Heart right ventricle (tissue), 16 donors: ENCODE data around the gene SMOC1. TPM values are rescaled to one million over a fixed set of nuclear protein-coding genes. Genes with fewer than 3 reads are reported as not detected.

Experiments used
- ATAC-seq, 8 donors: fragments of 200-7000 bp; cut with Tn5 transposase; one replicate each; pipeline ENCODE4 v1.9.1; 2020; ENCODE audit warnings: mild to moderate bottlenecking in 8 of 8, moderate library complexity in 8 of 8, moderate number of reproducible peaks in 1 of 8
- DNase-seq, 2 donors: peaks; one replicate each; pipeline ENCODE4 v3.0.0-alpha.2; 2020
- H3K27ac ChIP-seq, 10 donors: fragments of 200-600 bp; sonication (generic) in 2 of 10; one replicate each; pipeline versions ENCODE4 v1.5.0 to v1.8.0; 2020 to 2022; ENCODE audit warnings: mild to moderate bottlenecking in 3 of 10
- H3K27me3 ChIP-seq, 7 donors: fragments of 200-600 bp; one replicate each; pipeline ENCODE4 v1.8.0; 2021 to 2022; ENCODE audit warnings: mild to moderate bottlenecking in 2 of 7
- H3K36me3 ChIP-seq, 9 donors: fragments of 200-600 bp; sonication (generic) in 1 of 9; one replicate each; pipeline versions ENCODE4 v1.5.0 to v1.8.0; 2020 to 2022; ENCODE audit warnings: mild to moderate bottlenecking in 2 of 9
- H3K4me1 ChIP-seq, 9 donors: fragments of 200-600 bp; sonication (generic) in 1 of 9; one replicate each; pipeline versions ENCODE4 v1.5.0 to v1.8.0; 2020 to 2022; ENCODE audit warnings: mild to moderate bottlenecking in 4 of 9
- H3K4me3 ChIP-seq, 10 donors: fragments of 200-600 bp; sonication (generic) in 2 of 10; one replicate each; pipeline versions ENCODE4 v1.5.0 to v1.8.0; 2020 to 2022; ENCODE audit warnings: mild to moderate bottlenecking in 7 of 10, moderate library complexity in 2 of 10
- H3K9me3 ChIP-seq, 11 donors: fragments of 200-600 bp in 10 of 11; sonication (generic) in 2 of 11; one replicate each; pipeline versions ENCODE4 v1.5.0 to v1.8.0; 2013 to 2022; ENCODE audit warnings: mild to moderate bottlenecking in 2 of 11, control low read depth in 1 of 11, moderate library complexity in 1 of 11
- WGBS, 2 donors: extraction: QIAGEN DNeasy Blood & Tissue Kit; methylation state at CpG; one replicate each; pipeline ENCODE4 v1.1.7; 2013; ENCODE audit warnings: inconsistent platforms in 1 of 2; 5-methylcytosine and 5-hydroxymethylcytosine counted together
- intact Hi-C, 10 donors: fragments of 100-400 bp; cut with DNase I; formaldehyde crosslinking; loops; one replicate each; pipeline versions ENCODE4 v1.11.1 to v1.14.2; 2022
- polyA plus RNA-seq, 2 donors: library from polyadenylated mRNA; stranded (reverse); fragments of 200-250 nt; gene quantifications; one replicate each; pipeline ENCODE4 v1.2.3, GENCODE V29; 2013
- total RNA-seq, 10 donors: library from RNA; stranded (reverse); fragmentation: NEBNext Ultra II Directional in 3 of 10; extraction: Animal tissue kit (Norgen Biotek cat#: 25700) in 3 of 10; gene quantifications; one replicate each; pipeline versions ENCODE4 v1.2.1 to v1.2.4, GENCODE V29; 2021 to 2023
- TF ChIP-seq, protein P1 (sequence below), 9 donors: fragments of 200-600 bp; sonication (generic) in 2 of 9; IDR thresholded peaks; one replicate each; pipeline versions ENCODE4 v1.5.0 to v1.8.0; 2021 to 2022; ENCODE audit warnings: antibody characterized with exemption in 9 of 9, mild to moderate bottlenecking in 5 of 9, moderate library complexity in 1 of 9
- donor health status: Arrhythmogenic right ventricular cardiomyopathy.
- donor health status: ischemic (EF 13 %, LVEDD 7.1; RV severe dilation, severe dysfunction).
- donor health status: healthy with polysubstance abuse.
- donor health status: DM: no; HTN: yes; CAD: no.
- donor health status: DM: no; HTN: no; CAD: no.
- donor health status: ischemic (EF 25% LVEDD 6.9; RV normal size, moderate dysfunction).
- donor health status: ischemic (EF 25% LVEDD 5.7; RV mildly dilated, moderate dysfunction).
- donor health status: healthy.
- donor health status: DM: yes; HTN: yes; CAD: no.
- donor health status: Ischemic cardiomyopathy.
- donor health status: ischemic (EF 35%, LVEDD 5.7; RV mildly dilated, moderate dysfunction).
- donor health status: nonischemic (EF 11% LVEDD 7.7; RV severe dilation, severe dysfunction).
- donor health status: DM: yes; HTN: yes; CAD: no.
- donor health status: PGD.
- donor health status: ischemic (EF 29% LVEDD 5.4; RV normal size, mild dysfunction).
- donor health status: nonischemic (EF 23%, LVEDD 6.1; RV moderate dilation, normal function).

The SMOC1 gene
- total and polyA plus RNA-seq, 12 donors, result 0.15 to 6.8 (median 1.3) TPM

DNA sequence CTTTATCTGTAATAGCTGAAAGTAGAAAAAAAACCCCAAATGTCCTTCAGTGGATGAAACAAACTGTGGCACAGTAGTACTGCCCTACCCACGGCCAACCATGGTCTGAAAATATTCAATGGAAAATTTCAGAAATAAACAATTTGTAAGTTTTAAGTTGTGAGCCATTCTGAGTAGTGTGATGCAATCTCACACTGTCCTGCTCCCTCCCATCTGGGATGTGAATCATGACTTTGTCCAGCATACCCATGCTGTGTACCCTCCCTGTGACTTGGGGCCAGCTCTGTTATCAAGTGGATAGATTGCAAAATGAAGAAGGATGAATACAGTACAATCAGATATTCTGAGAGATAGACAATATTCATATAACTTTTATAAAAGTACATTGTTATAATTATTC, 106.2 kb downstream of the SMOC1 start:
- TF ChIP-seq, protein P1, sequence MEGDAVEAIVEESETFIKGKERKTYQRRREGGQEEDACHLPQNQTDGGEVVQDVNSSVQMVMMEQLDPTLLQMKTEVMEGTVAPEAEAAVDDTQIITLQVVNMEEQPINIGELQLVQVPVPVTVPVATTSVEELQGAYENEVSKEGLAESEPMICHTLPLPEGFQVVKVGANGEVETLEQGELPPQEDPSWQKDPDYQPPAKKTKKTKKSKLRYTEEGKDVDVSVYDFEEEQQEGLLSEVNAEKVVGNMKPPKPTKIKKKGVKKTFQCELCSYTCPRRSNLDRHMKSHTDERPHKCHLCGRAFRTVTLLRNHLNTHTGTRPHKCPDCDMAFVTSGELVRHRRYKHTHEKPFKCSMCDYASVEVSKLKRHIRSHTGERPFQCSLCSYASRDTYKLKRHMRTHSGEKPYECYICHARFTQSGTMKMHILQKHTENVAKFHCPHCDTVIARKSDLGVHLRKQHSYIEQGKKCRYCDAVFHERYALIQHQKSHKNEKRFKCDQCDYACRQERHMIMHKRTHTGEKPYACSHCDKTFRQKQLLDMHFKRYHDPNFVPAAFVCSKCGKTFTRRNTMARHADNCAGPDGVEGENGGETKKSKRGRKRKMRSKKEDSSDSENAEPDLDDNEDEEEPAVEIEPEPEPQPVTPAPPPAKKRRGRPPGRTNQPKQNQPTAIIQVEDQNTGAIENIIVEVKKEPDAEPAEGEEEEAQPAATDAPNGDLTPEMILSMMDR (IDR thresholded peaks at IDR 0.05), result no peak
- intact Hi-C loops, result no loop called here
- Histone ChIP-seq H3K4me3 (no peak overlapping the region), H3K27me3 (peaks cover 0 to 26% (median 13%) of the 10 kb centered on the region in 7 donors), H3K4me1 (peaks cover 0 to 15% (median 0%) of the 10 kb centered on the region in 9 donors), H3K36me3 (no peaks in the 10 kb centered on the region), H3K27ac (no peak overlapping the region), H3K9me3 (no peaks in the 10 kb centered on the region)
- ATAC-seq (no peak), DNase-seq (no peak)
- WGBS, 2 donors, result 75 to 82% methylated on average over 1 of the region's 1 CpG

DNA sequence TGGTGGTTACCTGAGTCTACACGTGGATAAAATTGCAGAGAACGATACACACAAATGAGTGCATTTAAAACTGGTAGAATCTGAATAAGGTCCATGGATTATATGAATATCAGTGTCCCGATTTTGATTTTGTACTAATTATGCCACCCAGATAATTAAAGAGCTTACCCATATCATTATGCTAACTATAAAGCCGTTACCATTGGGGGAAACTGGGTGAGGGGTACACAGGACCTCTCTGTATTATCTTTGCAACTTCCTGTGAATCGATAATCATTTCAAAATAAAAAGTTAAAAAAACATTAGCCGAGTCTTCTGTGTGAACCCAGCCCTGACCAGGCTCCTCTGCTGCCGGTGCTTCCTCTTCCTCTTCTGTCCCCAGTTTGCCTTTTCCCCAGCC, 107.1 kb downstream of the SMOC1 start:
- Histone ChIP-seq H3K36me3 (no peaks in the 10 kb centered on the region), H3K4me1 (peaks cover 0 to 15% (median 0%) of the 10 kb centered on the region in 9 donors), H3K9me3 (no peaks in the 10 kb centered on the region), H3K4me3 (no peak overlapping the region), H3K27ac (no peak overlapping the region), H3K27me3 (peaks cover 0 to 22% (median 5%) of the 10 kb centered on the region in 7 donors)
- intact Hi-C loops, result no loop called here
- ATAC-seq (no peak), DNase-seq (no peak)
- 62 to 65% methylated on average over 7 of the region's 7 CpGs for WGBS, 2 donors
- TF ChIP-seq, protein P1 (IDR thresholded peaks at IDR 0.05), result no peak

DNA sequence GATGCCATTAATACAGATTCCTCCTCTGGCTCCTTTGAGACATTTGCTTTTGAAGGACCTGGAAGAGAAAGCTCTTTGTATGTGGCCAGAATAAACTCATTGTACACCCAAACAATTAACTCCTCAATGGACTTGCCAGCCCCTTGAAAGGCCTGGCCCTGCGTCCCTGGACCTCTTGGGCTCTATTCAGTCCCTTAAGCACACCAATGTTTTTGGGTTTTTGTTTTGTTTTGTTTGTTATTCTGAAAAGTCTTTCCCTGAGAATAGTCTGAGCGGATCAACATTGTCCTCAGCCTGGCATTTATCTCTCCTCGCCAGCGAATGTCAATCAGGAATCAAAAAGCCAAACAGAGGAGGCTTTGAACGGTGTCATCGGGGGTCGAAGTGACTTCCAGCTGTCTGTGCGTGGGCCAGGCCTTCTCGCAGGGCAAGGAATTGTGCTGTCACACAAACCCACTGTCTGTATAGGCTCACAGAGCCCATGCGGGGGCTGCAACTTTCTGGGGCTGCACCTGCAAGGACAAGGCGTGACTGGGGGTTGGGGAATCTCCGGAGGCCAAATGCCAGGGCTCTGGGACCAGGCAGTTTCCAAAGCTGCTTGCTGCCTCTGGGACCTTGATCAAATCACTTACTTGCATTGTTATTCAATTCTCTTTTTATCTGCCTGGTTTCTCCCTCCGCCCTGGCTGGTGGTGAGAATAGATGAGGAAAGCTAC, 108.3 kb downstream of the SMOC1 start:
- intact Hi-C loops, result no loop called here
- H3K36me3 ChIP-seq, result no peaks in the 10 kb centered on the region
- H3K4me1 ChIP-seq, result peaks cover 0 to 8% (median 0%) of the 10 kb centered on the region in 9 donors
- no peaks in the 10 kb centered on the region for H3K9me3 ChIP-seq
- TF ChIP-seq, protein P1 (IDR thresholded peaks at IDR 0.05), result no peak
- 48 to 51% methylated on average over 13 of the region's 13 CpGs for WGBS, 2 donors
- ATAC-seq, result no peak
- H3K27ac ChIP-seq, result no peak overlapping the region
- DNase-seq, result no peak
- peaks cover 0 to 25% (median 6%) of the 10 kb centered on the region in 7 donors for H3K27me3 ChIP-seq
- no peak overlapping the region for H3K4me3 ChIP-seq

DNA sequence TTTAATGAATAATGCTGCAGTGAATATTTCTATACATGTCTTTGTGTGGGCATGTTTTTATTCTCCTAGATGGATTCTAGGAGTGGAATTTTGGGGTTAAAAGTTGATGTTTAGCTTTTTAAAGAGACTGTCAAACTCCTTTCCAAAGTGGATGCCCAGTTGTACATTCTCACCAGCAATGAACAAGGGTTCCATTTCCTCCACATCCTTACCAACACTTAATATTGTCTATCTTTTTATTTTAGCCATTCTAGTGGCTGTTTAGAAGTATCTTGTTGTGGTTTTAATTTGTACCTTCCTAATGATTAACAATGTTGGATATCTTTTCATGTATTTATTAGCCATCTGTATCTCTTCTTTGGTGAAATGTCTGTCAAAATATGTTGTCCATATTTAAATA, 109.8 kb downstream of the SMOC1 start:
- Histone ChIP-seq H3K4me1 (peaks cover 0 to 12% (median 0%) of the 10 kb centered on the region in 9 donors), H3K27ac (no peak overlapping the region)
- no peak for ATAC-seq

More for the DNA sequence above, 109.8 kb downstream of the SMOC1 start:
- DNase-seq, result no peak
- H3K27me3 ChIP-seq, result peaks cover 0 to 39% (median 16%) of the 10 kb centered on the region in 7 donors
- TF ChIP-seq, protein P1 (IDR thresholded peaks at IDR 0.05), result no peak
- no peak overlapping the region for H3K4me3 ChIP-seq
- intact Hi-C loops, result no loop called here
- no peaks in the 10 kb centered on the region for H3K36me3 ChIP-seq
- no peaks in the 10 kb centered on the region for H3K9me3 ChIP-seq
